IgD-negative memory B cell (primary cell): ENCODE results near the gene KRTAP10-1. TPM values are rescaled to one million over a fixed set of nuclear protein-coding genes. Genes with fewer than 3 reads are reported as not detected.

ENCODE experiments used
- H3K27ac Mint-ChIP-seq, 3 donors: one replicate each; pipeline ENCODE4 v1.8.0; 2020 to 2022; ENCODE audit warnings: mild to moderate bottlenecking in 3 of 3, mixed read lengths in 3 of 3, moderate library complexity in 1 of 3
- H3K27me3 Mint-ChIP-seq: one replicate; pipeline ENCODE4 v1.8.0; 2021; ENCODE audit warnings: mixed read lengths
- H3K36me3 Mint-ChIP-seq: one replicate; pipeline ENCODE4 v1.8.0; 2020; ENCODE audit warnings: mild to moderate bottlenecking, mixed read lengths
- H3K4me1 Mint-ChIP-seq, 3 donors: one replicate each; pipeline ENCODE4 v1.8.0; 2020 to 2022; ENCODE audit warnings: mixed read lengths in 3 of 3, mild to moderate bottlenecking in 1 of 3
- H3K4me3 Mint-ChIP-seq, 4 donors: one replicate each; pipeline ENCODE4 v1.8.0; 2020 to 2022; ENCODE audit warnings: mild to moderate bottlenecking in 4 of 4, mixed read lengths in 4 of 4, moderate library complexity in 3 of 4
- H3K9me3 Mint-ChIP-seq, 3 donors: one replicate each; pipeline ENCODE4 v1.8.0; 2020 to 2021; ENCODE audit warnings: mixed read lengths in 3 of 3, mild to moderate bottlenecking in 1 of 3
- polyA plus RNA-seq: library from polyadenylated mRNA; unstranded; fragments of 300-500 nt; fragmentation: Illumina TruSeq; gene quantifications from one replicate; pipeline ENCODE4 v1.2.3, GENCODE V29; 2021

Gene KRTAP10-1
- polyA plus RNA-seq, 1 donor from 2014 or later = not detected

- Mint-ChIP-seq H3K27me3 (peaks cover 4% of the 10 kb centered on the region), H3K27ac (no peak overlapping the region), H3K36me3 (peaks cover 1% of the 10 kb centered on the region), H3K4me3 (no peak overlapping the region), H3K4me1 (no peaks in the 10 kb centered on the region), H3K9me3 (no peaks in the 10 kb centered on the region)
These were observed 17.2 kb downstream of the KRTAP10-1 start for GRCh38 chr21:44522753-44523204.

GRCh38 chr21:44521928-44522752 lies 17.9 kb downstream of the KRTAP10-1 start:
- Mint-ChIP-seq H3K9me3 (no peaks in the 10 kb centered on the region), H3K36me3 (peaks cover 2% of the 10 kb centered on the region), H3K27ac (no peak overlapping the region), H3K4me3 (no peak overlapping the region), H3K4me1 (no peaks in the 10 kb centered on the region), H3K27me3 (peaks cover 4% of the 10 kb centered on the region)

- Mint-ChIP-seq H3K27ac (no peak overlapping the region), H3K4me1 (no peaks in the 10 kb centered on the region), H3K27me3 (peaks cover 4% of the 10 kb centered on the region), H3K36me3 (peaks cover 2% of the 10 kb centered on the region), H3K4me3 (no peak overlapping the region), H3K9me3 (no peaks in the 10 kb centered on the region)
These were observed 18.6 kb downstream of the KRTAP10-1 start for GRCh38 chr21:44521301-44521927.

- Mint-ChIP-seq H3K4me3 (no peak overlapping the region), H3K36me3 (peaks cover 2% of the 10 kb centered on the region), H3K27me3 (peaks cover 4% of the 10 kb centered on the region), H3K9me3 (no peaks in the 10 kb centered on the region), H3K4me1 (no peaks in the 10 kb centered on the region), H3K27ac (no peak overlapping the region)
These were observed 19.4 kb downstream of the KRTAP10-1 start for GRCh38 chr21:44520326-44521300.

- no peaks in the 10 kb centered on the region for H3K4me1 Mint-ChIP-seq
- no peak overlapping the region for H3K27ac Mint-ChIP-seq
- H3K4me3 Mint-ChIP-seq = no peak overlapping the region
- peaks cover 2% of the 10 kb centered on the region for H3K36me3 Mint-ChIP-seq
- no peaks in the 10 kb centered on the region for H3K9me3 Mint-ChIP-seq
- H3K27me3 Mint-ChIP-seq = peaks cover 4% of the 10 kb centered on the region
These were observed 20.4 kb downstream of the KRTAP10-1 start for GRCh38 chr21:44519346-44520325.

GRCh38 chr21:44518686-44519085 lies 21.3 kb downstream of the KRTAP10-1 start:
- Mint-ChIP-seq H3K27me3 (peaks cover 4% of the 10 kb centered on the region), H3K27ac (no peak overlapping the region), H3K4me1 (no peaks in the 10 kb centered on the region), H3K9me3 (no peaks in the 10 kb centered on the region), H3K36me3 (peaks cover 2% of the 10 kb centered on the region), H3K4me3 (no peak overlapping the region)

GRCh38 chr21:44517175-44517899 lies 22.7 kb downstream of the KRTAP10-1 start:
- H3K27ac Mint-ChIP-seq = no peak overlapping the region
- H3K4me3 Mint-ChIP-seq = no peak overlapping the region
- no peaks in the 10 kb centered on the region for H3K9me3 Mint-ChIP-seq
- H3K27me3 Mint-ChIP-seq = peaks cover 4% of the 10 kb centered on the region
- no peaks in the 10 kb centered on the region for H3K4me1 Mint-ChIP-seq
- H3K36me3 Mint-ChIP-seq = peaks cover 2% of the 10 kb centered on the region

- Mint-ChIP-seq H3K36me3 (peaks cover 2% of the 10 kb centered on the region), H3K27me3 (peaks cover 4% of the 10 kb centered on the region)
These were observed 23.2 kb downstream of the KRTAP10-1 start for GRCh38 chr21:44516828-44517174.

GRCh38 chr21:44516342-44516741 lies 23.7 kb downstream of the KRTAP10-1 start:
- H3K4me3 Mint-ChIP-seq = no peak overlapping the region
- peaks cover 2% of the 10 kb centered on the region for H3K36me3 Mint-ChIP-seq
- H3K4me1 Mint-ChIP-seq = no peaks in the 10 kb centered on the region
- peaks cover 6% of the 10 kb centered on the region for H3K27me3 Mint-ChIP-seq
- H3K9me3 Mint-ChIP-seq = no peaks in the 10 kb centered on the region
- H3K27ac Mint-ChIP-seq = no peak overlapping the region

More at GRCh38 chr21:44516828-44517174, 23.2 kb downstream of the KRTAP10-1 start:
- Mint-ChIP-seq H3K4me1 (no peaks in the 10 kb centered on the region), H3K27ac (no peak overlapping the region), H3K4me3 (no peak overlapping the region), H3K9me3 (no peaks in the 10 kb centered on the region)

GRCh38 chr21:44515359-44516165 lies 24.4 kb downstream of the KRTAP10-1 start:
- Mint-ChIP-seq H3K36me3 (peaks cover 2% of the 10 kb centered on the region), H3K27me3 (peaks cover 6% of the 10 kb centered on the region), H3K4me3 (no peak overlapping the region), H3K4me1 (no peaks in the 10 kb centered on the region), H3K27ac (no peak overlapping the region), H3K9me3 (no peaks in the 10 kb centered on the region)

- Mint-ChIP-seq H3K27me3 (peaks cover 6% of the 10 kb centered on the region), H3K4me1 (peaks cover 0 to under 1% (median 0%) of the 10 kb centered on the region in 3 donors), H3K4me3 (no peak overlapping the region), H3K9me3 (no peaks in the 10 kb centered on the region), H3K27ac (peak overlapping the region in 1 of 3 donors; percentile 39), H3K36me3 (peaks cover 2% of the 10 kb centered on the region)
These were observed 25.1 kb downstream of the KRTAP10-1 start for GRCh38 chr21:44514746-44515358.

GRCh38 chr21:44514218-44514520 lies 25.8 kb downstream of the KRTAP10-1 start:
- Mint-ChIP-seq H3K36me3 (peaks cover 2% of the 10 kb centered on the region), H3K4me3 (no peak overlapping the region), H3K4me1 (peaks cover 0 to 3% (median 0%) of the 10 kb centered on the region in 3 donors), H3K27ac (no peak overlapping the region), H3K27me3 (peaks cover 8% of the 10 kb centered on the region), H3K9me3 (no peaks in the 10 kb centered on the region)
